DMS 273 (cell line): ENCODE results near the gene NTNG1.

Experiments used
- DNase-seq: peaks from one replicate; lab custom pipeline; 2025; ENCODE audit not compliant: unreplicated experiment; lab: John Stamatoyannopoulos, UW

Gene NTNG1

DNA sequence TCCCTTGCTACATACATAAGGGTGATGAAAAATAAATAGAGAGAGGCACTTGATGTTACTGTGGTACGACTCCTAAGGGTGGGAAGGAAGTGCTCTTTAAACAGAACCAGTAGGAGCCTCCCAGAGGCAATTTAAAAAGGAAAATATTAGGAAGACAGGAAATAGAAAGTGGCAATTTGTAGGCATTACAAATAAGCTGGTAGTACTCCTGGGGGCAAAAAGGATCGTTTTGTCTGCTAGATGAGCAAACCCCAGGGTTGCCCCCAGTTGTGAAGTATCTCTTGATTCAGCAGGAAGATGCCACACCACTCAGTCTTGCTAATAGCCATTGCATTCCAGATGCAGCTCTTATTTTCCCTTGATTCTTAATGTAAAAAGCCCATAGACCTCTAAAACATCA lies 303.0 kb downstream of the NTNG1 start:
- no peak for DNase-seq

DNA sequence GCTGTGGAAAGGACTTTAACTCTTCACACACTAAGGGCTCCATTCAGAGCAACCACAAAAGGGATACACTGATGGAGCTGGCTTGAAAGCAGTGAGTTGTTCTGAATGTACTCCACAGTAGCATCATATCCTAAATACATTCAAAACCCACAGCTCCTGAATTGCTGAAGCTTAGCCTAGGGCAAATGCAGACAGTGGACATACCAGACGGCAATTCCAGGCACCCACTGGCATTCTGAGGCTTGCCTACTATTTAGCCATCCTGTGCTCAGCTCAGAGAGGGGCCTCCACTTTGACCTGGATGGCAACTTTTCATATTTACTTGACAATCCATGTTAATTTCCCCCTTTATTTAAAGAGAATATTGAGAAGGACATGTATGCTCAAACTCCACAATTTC lies 303.5 kb downstream of the NTNG1 start:
- DNase-seq, result no peak

DNA sequence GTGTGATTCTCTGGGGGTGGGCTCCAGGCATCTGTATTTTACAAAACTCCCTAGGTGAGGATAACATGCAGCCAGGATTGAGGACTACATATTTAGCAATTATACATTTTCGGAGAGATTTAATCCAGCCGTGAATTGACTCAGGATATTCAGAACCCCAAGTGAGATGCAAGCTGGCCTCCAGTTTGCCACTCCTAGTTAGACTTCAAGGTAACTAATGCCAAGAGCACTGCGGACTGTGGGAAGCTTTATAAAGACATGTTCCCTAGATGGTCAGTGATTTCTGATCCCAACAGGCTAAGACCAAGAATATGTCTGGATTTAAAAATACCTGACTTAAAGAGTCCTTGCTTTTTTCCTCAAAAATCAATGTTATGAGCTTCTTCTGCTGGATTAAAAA lies 308.5 kb downstream of the NTNG1 start:
- DNase-seq, result peak; percentile 5

DNA sequence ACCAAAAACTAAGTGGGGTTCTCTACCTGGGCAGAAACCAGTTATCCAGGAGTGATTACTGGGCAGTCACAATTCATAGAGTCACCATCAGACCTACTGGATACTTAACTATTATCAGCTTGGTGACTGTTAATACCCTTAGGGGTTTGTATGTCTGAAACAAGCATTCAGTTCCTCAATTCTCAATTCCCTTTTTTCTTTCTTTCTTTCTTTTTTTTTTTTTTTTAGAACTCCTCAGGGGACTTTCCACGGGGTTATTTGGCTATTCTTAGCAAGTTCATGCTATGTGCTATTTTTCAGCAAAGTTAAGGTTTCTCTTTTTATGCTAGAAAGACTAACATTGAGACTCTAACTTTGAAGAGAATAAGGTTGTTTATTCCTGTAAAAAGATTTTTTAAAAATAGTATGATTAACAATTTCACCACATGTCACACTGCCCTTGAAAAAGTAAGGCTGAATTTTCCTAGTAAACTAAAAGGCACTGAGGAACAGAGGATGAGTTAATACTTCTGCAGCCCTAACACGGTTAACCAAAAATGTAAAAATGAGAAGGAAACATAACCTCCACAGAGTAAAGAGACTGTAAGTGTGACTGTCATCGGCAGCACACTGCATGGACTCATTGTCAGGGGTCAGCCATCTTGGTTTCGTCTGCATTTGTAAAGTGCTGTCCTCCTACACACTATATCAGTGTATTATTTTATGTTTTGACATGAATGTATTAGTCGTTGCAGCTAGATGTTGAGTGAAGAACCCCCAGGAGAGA lies 310.2 kb downstream of the NTNG1 start:
- no peak for DNase-seq

DNA sequence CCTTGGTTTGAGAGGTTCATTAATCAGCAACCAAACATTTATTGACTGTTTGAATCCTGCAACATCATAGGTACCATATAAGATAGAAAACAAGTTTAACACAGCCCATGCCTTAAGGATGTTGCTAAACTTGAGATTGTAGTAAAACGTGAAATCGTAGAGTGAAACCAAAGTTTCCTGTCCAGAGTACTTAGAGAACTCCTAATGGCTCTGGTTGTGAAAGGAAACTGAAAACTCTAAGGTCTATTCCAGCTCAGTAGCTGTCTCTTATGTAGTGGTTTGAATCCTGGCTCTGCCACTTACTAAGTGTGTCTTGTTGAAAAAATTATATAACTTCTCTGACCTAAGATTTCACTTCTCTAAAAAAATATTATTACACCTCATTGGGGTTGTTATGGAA lies 310.9 kb downstream of the NTNG1 start:
- no peak for DNase-seq

DNA sequence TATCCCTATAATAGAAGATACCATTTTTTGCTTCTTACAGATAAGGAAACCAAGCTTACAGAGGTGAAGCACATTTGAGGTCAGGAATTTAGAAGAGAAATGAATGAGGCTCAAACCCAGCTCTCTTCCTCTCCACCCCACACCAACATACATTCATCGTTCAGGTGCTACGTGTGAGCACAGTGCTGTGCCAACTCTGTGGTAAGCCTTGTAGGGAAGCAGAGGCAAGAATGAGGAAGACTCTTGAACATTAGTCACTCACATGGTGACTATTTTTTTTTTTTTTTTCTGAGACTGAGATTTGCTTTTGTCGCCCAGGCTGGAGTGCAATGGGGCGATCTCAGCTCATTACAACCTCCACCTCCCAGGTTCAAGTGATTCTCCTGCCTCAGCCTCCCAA lies 314.0 kb downstream of the NTNG1 start:
- no peak for DNase-seq

DNA sequence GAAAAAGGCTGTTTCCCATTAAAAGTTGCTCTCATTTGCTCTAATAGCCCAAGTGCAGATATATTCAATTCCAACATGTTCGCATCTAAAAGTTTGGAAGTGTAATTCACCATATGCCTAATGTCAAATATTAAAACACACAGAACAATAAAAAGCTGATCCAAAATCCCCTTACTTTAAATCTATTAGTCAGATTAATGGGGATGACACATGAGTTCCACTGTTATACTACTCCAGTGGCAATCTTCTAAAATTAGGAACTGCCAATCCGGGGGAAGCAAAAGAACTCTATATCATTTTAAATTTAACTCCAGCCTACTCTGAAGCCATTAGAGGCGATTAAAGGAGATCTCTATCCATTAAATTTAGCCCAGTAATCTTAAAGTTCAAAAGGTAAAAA lies 317.1 kb downstream of the NTNG1 start:
- peak; percentile 8 for DNase-seq

DNA sequence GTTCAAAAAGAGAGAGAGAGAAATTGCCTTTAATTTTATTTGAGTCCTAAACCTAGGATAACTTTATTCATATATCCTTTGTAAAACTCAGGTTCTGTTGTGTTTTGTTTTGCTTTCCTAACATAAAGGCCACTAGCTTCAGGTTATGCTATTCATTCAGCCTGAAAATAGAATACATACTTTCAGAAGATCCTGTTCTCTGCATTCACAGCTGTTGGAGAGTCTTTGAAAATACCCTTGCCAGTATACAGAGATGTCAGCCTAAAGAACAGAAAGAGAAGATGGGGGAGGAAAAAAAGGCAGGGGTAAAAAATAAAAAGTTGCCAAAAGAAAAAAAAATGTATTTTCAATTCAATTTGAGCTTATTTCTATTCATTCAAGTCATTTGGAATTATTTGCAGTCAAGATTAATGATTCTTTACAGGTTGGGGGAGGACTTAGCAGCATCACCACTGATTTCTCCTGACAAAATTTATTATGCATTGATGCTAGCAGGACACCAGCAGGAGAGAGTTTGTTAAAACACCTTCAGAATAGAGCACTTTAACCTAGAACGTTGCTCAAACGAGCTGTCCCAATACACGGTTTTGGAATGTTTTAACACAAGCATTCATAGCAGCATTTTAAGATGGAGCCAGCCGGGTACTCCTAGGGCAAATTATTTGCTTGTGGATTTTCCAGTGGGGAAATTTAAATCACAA lies 318.5 kb downstream of the NTNG1 start:
- DNase-seq, result peak; percentile 42

DNA sequence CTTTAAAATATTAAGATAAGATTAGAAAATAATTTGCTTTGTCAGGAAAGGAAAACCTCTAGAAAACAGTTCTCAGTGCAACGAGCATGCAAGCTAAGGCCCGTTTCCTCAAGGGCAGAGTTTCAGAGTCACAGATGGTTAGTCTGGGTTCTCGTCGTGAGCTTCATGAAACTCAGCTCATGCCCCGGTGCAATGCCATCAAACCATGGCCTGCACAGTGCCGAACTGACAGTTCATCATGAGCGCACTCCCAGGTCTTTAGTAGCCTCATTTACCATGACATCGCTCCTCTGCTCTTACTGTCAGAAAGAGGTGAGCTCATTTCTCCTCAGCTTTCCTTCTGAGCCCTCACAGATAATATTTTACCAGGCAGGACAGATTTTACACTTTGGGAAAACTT lies 319.2 kb downstream of the NTNG1 start:
- peak; percentile 15 for DNase-seq

DNA sequence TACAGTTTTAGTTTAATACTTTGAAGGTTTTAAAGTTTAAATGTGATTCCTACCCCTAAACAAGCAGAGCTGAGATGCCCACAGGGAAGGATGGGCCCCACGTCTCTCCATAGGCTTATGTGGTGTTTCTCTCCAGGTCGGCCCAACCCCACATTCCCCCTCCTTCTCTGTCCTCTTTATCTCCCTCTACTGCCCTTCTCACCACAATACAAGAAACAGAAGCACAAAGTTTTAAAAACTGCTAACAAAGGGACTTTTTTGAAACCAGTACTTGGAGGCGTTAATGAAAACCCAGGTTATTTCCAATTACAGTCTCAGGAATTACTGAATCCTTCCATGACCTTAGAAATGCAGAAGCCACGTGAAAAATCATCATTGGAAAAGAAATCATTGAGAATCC lies 324.0 kb downstream of the NTNG1 start:
- peak; percentile 35 for DNase-seq

DNA sequence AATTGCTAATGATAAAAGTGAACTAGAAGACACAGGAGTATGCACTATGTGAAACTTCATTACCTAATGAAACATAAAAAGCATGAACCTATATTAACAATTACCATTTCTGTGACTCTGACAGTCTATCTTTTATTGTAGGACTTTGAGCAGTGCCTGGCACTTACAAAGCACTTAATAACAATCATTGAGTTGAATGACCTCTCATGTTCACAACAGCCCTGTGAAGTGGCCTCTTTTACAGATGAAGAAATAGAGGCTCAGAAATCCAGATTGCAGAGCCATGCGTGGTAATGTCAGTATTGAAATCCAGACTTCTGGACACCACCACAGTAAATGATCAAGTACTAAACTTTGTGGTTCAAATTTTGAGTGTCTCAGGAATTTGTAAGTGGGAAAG lies 326.4 kb downstream of the NTNG1 start:
- no peak for DNase-seq

DNA sequence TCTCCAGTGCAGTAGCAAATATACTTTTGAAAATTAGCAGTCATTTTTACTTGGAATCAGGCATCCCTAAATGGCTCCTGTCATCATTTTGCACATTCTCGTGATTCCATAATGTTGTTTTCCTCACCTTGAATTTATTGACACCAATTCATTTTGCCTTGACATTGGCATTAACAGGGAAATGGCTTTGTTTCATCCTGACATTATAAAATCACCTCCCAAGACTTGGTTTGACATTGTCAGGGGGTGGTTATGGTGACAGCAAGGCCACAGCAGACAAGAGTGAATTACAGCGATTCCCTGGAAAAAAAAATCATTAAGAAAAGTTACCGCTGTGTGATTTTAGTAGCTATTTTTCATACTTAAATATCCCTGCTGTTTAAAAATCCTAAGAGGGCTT lies 327.0 kb downstream of the NTNG1 start:
- DNase-seq, result no peak

DNA sequence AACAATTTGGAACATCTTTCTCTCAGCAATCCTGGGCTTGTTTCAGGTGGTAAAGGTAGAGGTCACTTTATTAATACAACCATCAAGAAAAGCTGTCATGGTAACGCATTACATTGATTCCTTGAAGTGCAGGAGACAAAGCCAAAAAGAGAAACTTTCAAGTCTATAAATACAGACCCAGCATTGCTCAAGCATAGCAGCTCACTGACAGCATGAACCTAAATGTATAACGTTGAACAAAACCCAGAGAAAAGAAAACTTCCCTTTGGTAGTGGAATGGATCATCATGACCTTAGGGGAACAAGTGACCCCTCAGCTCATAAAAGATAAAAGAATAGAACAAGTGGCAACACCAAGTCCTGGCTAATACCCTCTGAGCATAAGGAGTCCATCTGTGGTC lies 332.2 kb downstream of the NTNG1 start:
- no peak for DNase-seq

DNA sequence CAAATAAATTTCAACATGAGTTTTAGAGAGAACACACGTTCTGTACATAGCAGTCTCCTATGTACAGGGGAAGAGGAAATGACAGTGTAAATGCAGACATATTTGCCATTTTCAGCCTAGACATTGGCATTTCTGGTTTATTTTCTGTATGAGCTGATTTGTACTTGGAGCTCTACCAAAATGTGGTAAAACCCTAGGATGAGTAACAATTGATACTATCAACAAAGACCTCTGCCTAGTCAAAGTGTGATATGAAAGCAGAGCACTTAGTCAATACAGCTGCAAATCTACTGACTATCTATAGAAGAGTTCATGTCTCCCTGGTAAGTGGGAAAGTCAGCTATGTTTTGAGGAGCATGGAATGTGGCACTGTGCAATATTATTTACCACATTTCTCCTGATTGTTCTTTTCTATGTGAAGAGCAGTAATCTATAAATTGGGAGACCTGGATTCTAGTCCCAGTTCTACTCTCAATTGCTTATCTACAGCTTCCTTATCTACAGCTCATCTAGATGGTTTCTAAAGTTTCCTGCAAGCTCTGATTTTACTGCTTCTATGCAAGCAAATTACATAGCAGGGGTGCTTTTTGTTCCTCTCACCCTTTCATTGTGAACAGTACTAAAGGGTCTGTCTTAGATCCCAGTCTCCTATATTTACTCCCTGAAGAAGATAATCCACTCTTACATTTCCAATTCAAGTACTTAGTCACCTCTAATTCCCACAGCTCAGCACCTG lies 334.2 kb downstream of the NTNG1 start:
- no peak for DNase-seq

DNA sequence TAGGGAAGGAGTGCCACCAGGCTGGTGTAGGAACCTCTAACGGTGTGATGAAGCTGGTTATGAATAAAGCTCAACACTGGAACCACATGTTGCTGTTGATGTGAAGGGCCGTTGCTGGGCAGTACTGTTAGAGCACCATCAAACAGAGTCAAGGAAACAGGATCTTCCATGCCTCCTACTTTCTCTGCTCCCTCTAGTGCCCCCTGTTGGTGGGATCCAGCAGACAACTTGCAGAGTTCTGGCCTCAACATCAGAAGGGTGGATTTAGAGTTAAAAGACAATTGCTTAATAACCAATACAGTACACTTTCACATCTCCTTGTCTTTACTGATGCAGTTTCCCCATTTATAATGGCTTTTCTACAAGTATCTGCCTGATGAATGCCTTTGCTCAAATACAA lies 336.4 kb downstream of the NTNG1 start:
- DNase-seq, result peak; percentile 43

DNA sequence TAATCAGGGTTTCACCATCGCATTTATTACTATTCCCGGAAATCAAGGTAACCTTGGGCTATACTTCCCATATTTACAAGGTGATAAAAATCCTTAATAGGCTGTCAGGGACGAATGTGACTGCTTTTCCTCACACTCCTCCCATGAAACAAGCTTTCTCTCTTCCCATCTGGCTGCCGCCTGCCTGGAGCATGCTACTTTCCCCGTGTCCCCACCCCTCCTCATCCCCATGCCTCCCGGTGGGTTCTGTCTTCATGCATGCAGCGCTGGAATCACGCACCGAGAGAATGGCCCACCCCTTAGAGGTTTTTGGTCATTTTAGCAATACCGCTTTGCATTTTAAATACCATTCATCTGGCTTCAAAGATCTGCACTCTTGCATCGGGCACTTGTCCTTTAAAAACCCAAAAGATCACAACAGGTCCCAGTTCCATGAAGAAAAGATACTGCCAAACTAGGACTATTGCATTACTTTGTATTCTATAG lies 339.1 kb downstream of the NTNG1 start:
- no peak for DNase-seq

DNA sequence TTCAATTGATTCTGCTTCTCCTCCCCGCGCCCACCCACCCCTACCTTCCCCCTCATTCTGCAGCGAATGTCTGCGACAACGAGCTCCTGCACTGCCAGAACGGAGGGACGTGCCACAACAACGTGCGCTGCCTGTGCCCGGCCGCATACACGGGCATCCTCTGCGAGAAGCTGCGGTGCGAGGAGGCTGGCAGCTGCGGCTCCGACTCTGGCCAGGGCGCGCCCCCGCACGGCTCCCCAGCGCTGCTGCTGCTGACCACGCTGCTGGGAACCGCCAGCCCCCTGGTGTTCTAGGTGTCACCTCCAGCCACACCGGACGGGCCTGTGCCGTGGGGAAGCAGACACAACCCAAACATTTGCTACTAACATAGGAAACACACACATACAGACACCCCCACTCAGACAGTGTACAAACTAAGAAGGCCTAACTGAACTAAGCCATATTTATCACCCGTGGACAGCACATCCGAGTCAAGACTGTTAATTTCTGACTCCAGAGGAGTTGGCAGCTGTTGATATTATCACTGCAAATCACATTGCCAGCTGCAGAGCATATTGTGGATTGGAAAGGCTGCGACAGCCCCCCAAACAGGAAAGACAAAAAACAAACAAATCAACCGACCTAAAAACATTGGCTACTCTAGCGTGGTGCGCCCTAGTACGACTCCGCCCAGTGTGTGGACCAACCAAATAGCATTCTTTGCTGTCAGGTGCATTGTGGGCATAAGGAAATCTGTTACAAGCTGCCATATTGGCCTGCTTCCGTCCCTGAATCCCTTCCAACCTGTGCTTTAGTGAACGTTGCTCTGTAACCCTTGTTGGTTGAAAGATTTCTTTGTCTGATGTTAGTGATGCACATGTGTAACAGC lies 339.9 kb downstream of the NTNG1 start:
- DNase-seq, result no peak

DNA sequence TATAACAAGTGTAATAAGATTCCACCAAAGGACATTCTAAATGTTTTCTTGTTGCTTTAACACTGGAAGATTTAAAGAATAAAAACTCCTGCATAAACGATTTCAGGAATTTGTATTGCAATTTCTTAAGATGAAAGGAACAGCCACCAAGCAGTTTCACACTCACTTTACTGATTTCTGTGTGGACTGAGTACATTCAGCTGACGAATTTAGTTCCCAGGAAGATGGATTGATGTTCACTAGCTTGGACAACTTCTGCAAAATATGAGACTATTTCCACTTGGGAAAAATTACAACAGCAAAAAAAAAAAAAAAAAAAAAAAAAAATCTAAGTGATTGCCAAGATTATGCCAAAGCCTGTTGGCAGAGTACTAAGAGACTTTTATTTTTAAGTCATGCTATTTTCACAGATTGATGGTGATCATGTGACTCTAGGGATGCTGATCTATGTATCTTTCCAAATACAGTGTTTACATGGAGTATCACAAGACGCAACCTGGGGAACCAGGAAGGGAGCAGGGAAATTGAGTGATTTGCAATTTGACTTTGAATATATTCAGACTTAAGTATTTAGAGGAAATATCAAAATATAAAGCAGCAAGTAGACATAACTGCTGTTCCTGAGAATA lies 341.0 kb downstream of the NTNG1 start:
- DNase-seq, result no peak

DNA sequence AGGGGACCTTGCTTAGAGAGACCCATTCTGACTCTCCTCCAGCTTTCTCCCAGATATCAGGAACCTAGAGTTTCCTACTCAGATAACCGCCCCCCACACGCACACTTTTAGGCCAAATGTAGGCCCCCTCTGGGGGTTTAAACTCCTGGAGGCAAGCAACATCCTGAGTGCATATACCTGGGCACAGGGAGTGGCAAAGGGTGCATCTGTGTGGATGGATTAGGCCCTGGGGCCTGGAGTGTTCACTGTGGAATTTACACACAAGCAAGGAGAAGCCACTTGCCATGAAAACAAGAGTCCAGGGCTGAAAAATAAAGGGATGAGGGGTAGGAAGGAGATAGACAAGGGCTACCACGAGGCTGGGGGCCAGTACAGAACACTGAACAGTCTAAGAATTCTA lies 343.1 kb downstream of the NTNG1 start:
- DNase-seq, result no peak

DNA sequence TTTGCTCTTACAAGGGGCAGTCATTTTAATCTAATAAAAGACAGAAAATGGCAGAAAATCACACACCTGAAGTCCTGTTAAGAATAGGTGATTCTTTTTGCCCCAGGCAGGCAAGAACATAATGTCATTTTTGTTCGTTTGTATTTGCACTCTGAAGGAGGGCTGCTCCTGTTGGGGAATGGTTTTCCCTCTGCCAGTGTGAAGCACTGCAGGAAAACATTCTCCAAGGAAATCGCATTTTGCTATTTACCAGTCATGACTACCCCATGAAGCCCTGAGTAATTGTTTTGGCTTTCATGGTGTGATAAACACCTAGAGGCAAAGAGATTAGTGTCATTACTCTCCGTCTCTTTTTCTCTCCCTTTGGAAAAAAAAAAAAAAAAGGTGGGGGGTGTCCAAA lies 345.5 kb downstream of the NTNG1 start:
- no peak for DNase-seq

DNA sequence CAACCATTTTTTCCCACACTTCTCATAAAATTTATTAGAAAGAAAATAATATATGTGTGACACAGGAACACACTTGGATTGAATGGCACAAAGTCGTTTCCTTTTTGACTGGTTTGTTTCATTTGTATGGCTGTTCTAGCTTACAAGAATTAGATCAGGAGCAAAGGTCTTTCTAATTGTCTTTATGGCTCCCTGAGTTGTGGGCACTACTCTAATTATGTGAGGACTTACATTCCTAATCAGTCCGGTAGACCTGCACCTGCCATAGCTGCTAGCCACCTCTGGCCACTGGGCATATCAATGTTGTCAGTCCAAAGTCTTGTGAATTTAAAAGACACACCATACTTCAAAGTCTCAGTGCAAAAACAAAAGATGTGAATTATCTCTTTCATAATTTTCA lies 346.7 kb downstream of the NTNG1 start:
- DNase-seq, result no peak
